Central memory CD4-positive, alpha-beta T cell (primary cell): Measurements from ENCODE around the gene ARPC5L.
"Not testable (repeated sequence)": the region's sequence is repeated elsewhere in the genome, so short reads cannot be mapped to it uniquely, and the experiment has no call there.

Source experiments
- DNase-seq: peaks from one replicate; pipeline ENCODE4 v3.0.0; 2022

ARPC5L gene

GRCh38 chr9:124894741-124895170 is 32.8 kb downstream of the ARPC5L start:
- DNase-seq = peak; percentile 56

DNA sequence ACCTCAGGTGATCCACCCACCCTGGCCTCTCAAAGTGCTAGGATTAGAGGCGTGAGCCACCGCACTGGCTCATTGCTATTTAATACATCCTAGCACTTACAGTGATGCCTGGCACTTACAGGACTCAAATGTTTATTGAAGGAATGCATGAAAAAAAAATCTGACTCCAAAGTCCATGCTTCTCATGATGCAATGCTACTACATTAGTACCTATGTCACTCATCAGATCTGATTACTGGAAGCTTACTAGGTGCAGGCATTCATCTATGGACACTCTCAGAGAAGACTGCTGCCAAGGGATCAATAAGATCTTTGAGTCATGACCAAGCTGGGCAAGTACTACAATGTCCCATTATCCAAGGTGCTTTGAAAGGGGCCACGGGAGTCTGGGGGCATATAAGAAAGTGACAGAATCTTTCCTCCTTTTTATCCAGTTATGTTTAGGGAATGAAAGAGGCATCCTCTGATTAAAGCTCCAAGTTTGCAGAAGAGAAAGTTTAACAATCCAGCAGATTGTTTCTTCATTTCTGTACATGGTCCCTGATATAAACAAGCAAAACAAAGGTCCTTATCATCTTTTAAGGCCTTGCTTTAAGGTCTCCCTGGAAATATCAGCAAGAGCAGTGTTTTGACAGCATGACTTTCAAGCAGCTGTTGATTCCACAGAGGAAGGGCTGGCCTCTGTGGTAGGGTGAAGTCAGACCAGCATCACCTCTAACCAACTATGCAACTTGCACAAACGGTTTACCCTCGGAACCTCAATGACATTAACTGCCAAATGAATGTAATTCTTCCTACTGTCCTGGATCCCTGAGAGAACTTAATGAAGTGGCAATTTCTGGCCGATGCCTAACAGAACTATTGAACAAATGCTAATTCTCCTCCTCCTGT is 35.9 kb downstream of the ARPC5L start:
- no peak for DNase-seq

DNA sequence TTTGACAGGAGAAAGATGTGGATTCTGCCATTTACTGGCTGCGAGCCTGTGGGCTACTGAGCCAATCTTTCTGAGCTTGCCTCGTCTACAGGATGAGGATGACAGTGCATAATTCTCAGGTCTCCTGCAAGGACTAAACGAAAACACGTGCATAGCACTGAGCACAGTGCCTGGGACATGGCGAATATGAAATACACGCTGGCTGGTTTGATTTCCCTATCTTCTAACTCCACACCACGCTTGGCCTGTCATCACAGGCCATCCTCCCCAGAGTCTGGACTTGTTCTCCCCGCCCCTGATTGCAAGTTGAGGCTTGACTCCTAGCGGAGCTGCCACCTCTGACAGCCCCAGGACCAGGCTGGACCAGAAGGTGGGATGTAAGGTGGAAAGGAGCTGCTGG is 37.9 kb downstream of the ARPC5L start:
- no peak for DNase-seq

- no peak for DNase-seq
Measured at GRCh38 chr9:124906966-124907365, 45.0 kb downstream of the ARPC5L start.

GRCh38 chr9:124908098-124908497 is 46.2 kb downstream of the ARPC5L start:
- DNase-seq = no peak

- no peak for DNase-seq
Measured at GRCh38 chr9:124911766-124912165, 49.8 kb downstream of the ARPC5L start.

DNA sequence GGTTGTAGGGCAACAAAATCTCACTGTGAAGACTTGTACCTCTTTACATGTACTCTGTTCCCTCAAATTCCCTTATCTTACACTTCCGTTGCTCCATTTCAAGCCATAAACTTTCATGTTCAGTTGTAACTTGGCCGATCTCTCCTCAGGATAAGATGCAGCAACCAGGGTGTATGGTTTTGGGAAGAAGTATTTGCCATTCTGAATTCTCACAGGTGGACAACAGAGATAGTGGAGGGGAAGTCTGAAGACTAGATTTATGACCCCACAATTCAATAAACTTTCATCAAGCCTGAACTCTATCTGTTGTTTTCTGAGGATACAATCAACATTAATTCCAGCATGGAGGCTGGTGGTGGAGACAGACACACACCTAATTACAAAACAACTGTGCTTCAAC is 51.4 kb downstream of the ARPC5L start:
- no peak for DNase-seq

DNA sequence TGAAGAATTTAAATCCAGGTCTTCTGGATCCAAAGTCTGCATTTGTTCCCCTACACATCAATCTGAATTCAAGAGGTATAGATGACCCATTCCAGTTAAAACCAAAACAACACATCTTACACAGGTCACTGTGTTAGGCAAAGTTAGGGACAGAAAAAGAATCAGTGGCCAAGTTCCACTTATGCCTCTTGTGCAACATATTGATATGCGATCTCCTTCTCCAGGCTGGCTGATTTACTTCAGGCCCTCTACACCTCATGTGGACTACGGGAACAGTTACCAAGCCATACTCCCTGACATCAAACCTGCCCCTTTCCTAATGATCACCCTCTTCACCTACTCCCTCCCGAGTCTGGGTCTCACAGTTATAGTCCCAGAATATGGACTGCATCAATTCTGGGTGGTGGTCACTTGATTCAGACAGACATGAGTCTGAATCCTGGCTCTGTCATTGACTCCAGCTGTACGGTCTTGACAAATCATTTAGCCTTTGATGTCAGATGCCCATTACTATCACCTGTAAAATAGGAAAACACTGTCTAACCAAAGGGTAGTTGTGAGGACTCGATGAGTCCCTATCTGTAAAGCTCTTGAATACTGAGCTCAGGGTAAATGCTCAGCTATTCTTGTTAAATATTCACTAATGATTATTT is 52.9 kb downstream of the ARPC5L start:
- no peak for DNase-seq

- DNase-seq = not testable (repeated sequence)
Measured at GRCh38 chr9:124920394-124920793, 58.5 kb downstream of the ARPC5L start.
